Stimulated activated CD4-positive, alpha-beta T cell treated with anti-CD3 and anti-CD28 coated beads, TNF-alpha, amount 100 ng/mL, for 24 hours (primary cell): ENCODE data around the gene CAMKK2.
"Not testable (repeated sequence)": the region's sequence is repeated elsewhere in the genome, so short reads cannot be mapped to it uniquely, and the experiment has no call there.

Source experiments
- DNase-seq, 3 experiments: peaks; one replicate each; pipeline ENCODE4 v3.0.0-alpha.2; 2020; ENCODE audit warnings: low read depth in 3 of 3

Gene CAMKK2

GRCh38 chr12:121246893-121247557 lies 49.5 kb downstream of the CAMKK2 start:
- DNase-seq: no peak

GRCh38 chr12:121245951-121246350 lies 50.6 kb downstream of the CAMKK2 start:
- DNase-seq: no peak

GRCh38 chr12:121245031-121245430 lies 51.5 kb downstream of the CAMKK2 start:
- DNase-seq: no peak

- no peak for DNase-seq
These were observed 55.1 kb downstream of the CAMKK2 start for GRCh38 chr12:121241156-121241970.

GRCh38 chr12:121240484-121241101 lies 55.9 kb downstream of the CAMKK2 start:
- DNase-seq: peak; percentile 54 to 78 (median 59)

GRCh38 chr12:121240062-121240420 lies 56.5 kb downstream of the CAMKK2 start:
- no peak for DNase-seq

- no peak for DNase-seq
These were observed 57.0 kb downstream of the CAMKK2 start for GRCh38 chr12:121239351-121240061.

- no peak for DNase-seq
These were observed 57.7 kb downstream of the CAMKK2 start for GRCh38 chr12:121238604-121239350.

- DNase-seq: no peak
These were observed 58.4 kb downstream of the CAMKK2 start for GRCh38 chr12:121238086-121238485.

GRCh38 chr12:121237415-121237814 lies 59.1 kb downstream of the CAMKK2 start:
- no peak for DNase-seq

- DNase-seq: no peak
These were observed 59.7 kb downstream of the CAMKK2 start for GRCh38 chr12:121236776-121237175.

- no peak for DNase-seq
These were observed 62.9 kb downstream of the CAMKK2 start for GRCh38 chr12:121233628-121234020.

- no peak for DNase-seq
These were observed 63.4 kb downstream of the CAMKK2 start for GRCh38 chr12:121232977-121233627.

- DNase-seq: no peak
These were observed 64.3 kb downstream of the CAMKK2 start for GRCh38 chr12:121232163-121232562.

- DNase-seq: no peak
These were observed 66.0 kb downstream of the CAMKK2 start for GRCh38 chr12:121230538-121230907.

GRCh38 chr12:121229826-121230537 lies 66.5 kb downstream of the CAMKK2 start:
- DNase-seq: peak in 1 of 3 experiments; percentile 60

- DNase-seq: no peak
These were observed 67.4 kb downstream of the CAMKK2 start for GRCh38 chr12:121228919-121229665.

GRCh38 chr12:121227294-121227693 lies 69.2 kb downstream of the CAMKK2 start:
- no peak for DNase-seq

- not testable (repeated sequence) for DNase-seq
These were observed 69.6 kb downstream of the CAMKK2 start for GRCh38 chr12:121226871-121227270.

GRCh38 chr12:121226399-121226798 lies 70.1 kb downstream of the CAMKK2 start:
- no peak for DNase-seq
